ENCODE data around the gene ILDR2.

The ILDR2 gene

GRCh38 chr1:166975361-166976129 lies at the start of gene ILDR2:
Gene ILDR2, minus strand, starts transcription at chr1:166975540. Its CDS starts 272 bp downstream, at chr1:166975268.
- DNase-seq (ENCODE audit: extremely low read depth in 1 of 2, low read depth in 1 of 2), result peak; percentile 15 to 27

- no peak for DNase-seq (ENCODE audit: extremely low read depth in 1 of 2, low read depth in 1 of 2)
These were observed 47.0 kb upstream of the ILDR2 start for GRCh38 chr1:167022384-167022783.

- DNase-seq (ENCODE audit: extremely low read depth in 1 of 2, low read depth in 1 of 2), result no peak
These were observed 40.9 kb upstream of the ILDR2 start for GRCh38 chr1:167016100-167016750.

- no peak for DNase-seq (ENCODE audit: extremely low read depth in 1 of 2, low read depth in 1 of 2)
These were observed 38.0 kb upstream of the ILDR2 start for GRCh38 chr1:167013108-167013929.

GRCh38 chr1:167012570-167012969 lies 37.2 kb upstream of the ILDR2 start:
- DNase-seq (ENCODE audit: extremely low read depth in 1 of 2, low read depth in 1 of 2), result no peak

GRCh38 chr1:167011560-167012191 lies 36.3 kb upstream of the ILDR2 start:
- no peak for DNase-seq (ENCODE audit: extremely low read depth in 1 of 2, low read depth in 1 of 2)

GRCh38 chr1:167003711-167004110 lies 28.4 kb upstream of the ILDR2 start:
- DNase-seq (ENCODE audit: extremely low read depth in 1 of 2, low read depth in 1 of 2), result no peak

- DNase-seq (ENCODE audit: extremely low read depth in 1 of 2, low read depth in 1 of 2), result no peak
These were observed 27.0 kb upstream of the ILDR2 start for GRCh38 chr1:167002354-167002753.

GRCh38 chr1:167000546-167000945 lies 25.2 kb upstream of the ILDR2 start:
- no peak for DNase-seq (ENCODE audit: extremely low read depth in 1 of 2, low read depth in 1 of 2)

- no peak for DNase-seq (ENCODE audit: extremely low read depth in 1 of 2, low read depth in 1 of 2)
These were observed 24.2 kb upstream of the ILDR2 start for GRCh38 chr1:166999500-167000055.

- DNase-seq (ENCODE audit: extremely low read depth in 1 of 2, low read depth in 1 of 2), result no peak
These were observed 23.7 kb upstream of the ILDR2 start for GRCh38 chr1:166999075-166999474.

- no peak for DNase-seq (ENCODE audit: extremely low read depth in 1 of 2, low read depth in 1 of 2)
These were observed 13.7 kb upstream of the ILDR2 start, which contains the start of gene MAEL for GRCh38 chr1:166988974-166989515. Gene MAEL, plus strand, starts transcription at chr1:166989280. Its CDS starts 73 bp downstream, at chr1:166989353.

- no peak for DNase-seq (ENCODE audit: extremely low read depth in 1 of 2, low read depth in 1 of 2)
These were observed 6.2 kb upstream of the ILDR2 start for GRCh38 chr1:166981589-166981988.

GRCh38 chr1:166980818-166981217 lies 5.5 kb upstream of the ILDR2 start:
- no peak for DNase-seq (ENCODE audit: extremely low read depth in 1 of 2, low read depth in 1 of 2)

- no peak for DNase-seq (ENCODE audit: extremely low read depth in 1 of 2, low read depth in 1 of 2)
These were observed 5.0 kb upstream of the ILDR2 start for GRCh38 chr1:166980383-166980782.

- DNase-seq (ENCODE audit: extremely low read depth in 1 of 2, low read depth in 1 of 2), result no peak
These were observed 3.5 kb upstream of the ILDR2 start for GRCh38 chr1:166978821-166979220.

- no peak for DNase-seq (ENCODE audit: extremely low read depth in 1 of 2, low read depth in 1 of 2)
These were observed 2.6 kb upstream of the ILDR2 start for GRCh38 chr1:166977951-166978350.

- no peak for DNase-seq (ENCODE audit: extremely low read depth in 1 of 2, low read depth in 1 of 2)
These were observed 544 bp downstream of the ILDR2 start for GRCh38 chr1:166974647-166975345.

- no peak for DNase-seq (ENCODE audit: extremely low read depth in 1 of 2, low read depth in 1 of 2)
These were observed 2.5 kb downstream of the ILDR2 start for GRCh38 chr1:166972826-166973225.

- DNase-seq (ENCODE audit: extremely low read depth in 1 of 2, low read depth in 1 of 2), result no peak
These were observed 3.1 kb downstream of the ILDR2 start for GRCh38 chr1:166972193-166972592.

Measured in activated CD8-positive, alpha-beta memory T cell treated with anti-CD3 and anti-CD28 coated beads for 1 hour (primary cell).